B cell (primary cell): ENCODE data around the gene UBE2J1. TPM values are rescaled to one million over a fixed set of nuclear protein-coding genes. Genes with fewer than 3 reads are reported as not detected.

ENCODE experiments used
- ATAC-seq: fragments of 200-7000 bp; cut with Tn5 transposase; one replicate; pipeline ENCODE4 v1.10.0; 2021; ENCODE audit warnings: low read depth, mild to moderate bottlenecking, moderate number of reproducible peaks, moderate library complexity
- CTCF ChIA-PET: fragments of 350-600 bp; sonication (Branson Sonifier 250); formaldehyde crosslinking; loops from one replicate; lab custom pipeline; 2021; ENCODE audit warnings: antibody characterized with exemption, inconsistent platforms; lab: Charles Lee
- POLR2A ChIA-PET: fragments of 350-600 bp; sonication (Branson Sonifier 250); formaldehyde crosslinking; loops from one replicate; lab custom pipeline; 2021; ENCODE audit warnings: antibody characterized with exemption; lab: Charles Lee
- DNase-seq: peaks from one replicate; pipeline ENCODE4 v3.0.0; 2013
- H2AFZ ChIP-seq: 2 replicates; pipeline ENCODE4 v1.6.1; 2012; ENCODE audit warnings: mild to moderate bottlenecking, low read depth, low read length; ENCODE audit not compliant: insufficient read depth, poor library complexity, severe bottlenecking
- H3K27ac ChIP-seq, 2 donors: 1 replicate in 1 of 2; 2 replicates in 1 of 2; pipeline ENCODE4 v1.5.1; 2012 to 2013; ENCODE audit warnings: low read length in 2 of 2, mild to moderate bottlenecking in 2 of 2, moderate library complexity in 1 of 2
- H3K27me3 ChIP-seq, 4 experiments: fragments of 200-600 bp in 1 of 4; sonication (generic) in 1 of 4; replicated peaks in 1 of 4; 1 replicate in 2 of 4; 2 replicates in 2 of 4; pipeline versions ENCODE4 v1.6.1 to v1.7.0; 2013 to 2016; ENCODE audit warnings: low read length in 3 of 4, mild to moderate bottlenecking in 2 of 4, mixed read lengths in 1 of 4, moderate library complexity in 1 of 4; ENCODE audit not compliant: insufficient read depth in 4 of 4, control insufficient read depth in 3 of 4; ENCODE audit errors: control extremely low read depth in 1 of 4
- H3K36me3 ChIP-seq, 2 experiments: replicated peaks in 1 of 2; 1 replicate in 1 of 2; 2 replicates in 1 of 2; pipeline versions ENCODE4 v1.6.1 to v1.7.1; 2013; ENCODE audit warnings: low read length in 1 of 2; ENCODE audit not compliant: insufficient read depth in 2 of 2, control insufficient read depth in 1 of 2; ENCODE audit errors: control extremely low read depth in 1 of 2, extremely low read depth in 1 of 2
- H3K4me1 ChIP-seq, 2 donors: fragments of 200-600 bp in 1 of 2; sonication (generic) in 1 of 2; 1 replicate in 1 of 2; 2 replicates in 1 of 2; pipeline versions ENCODE4 v1.5.1 to v1.6.1; 2013 to 2017; ENCODE audit warnings: low read length in 2 of 2; ENCODE audit not compliant: control insufficient read depth in 2 of 2, insufficient read depth in 2 of 2
- H3K4me2 ChIP-seq: replicated peaks from 2 replicates; pipeline ENCODE3; 2012; ENCODE audit warnings: mild to moderate bottlenecking, low read depth, low read length; ENCODE audit not compliant: poor library complexity, severe bottlenecking
- H3K4me3 ChIP-seq, 5 experiments: fragments of 200-600 bp in 1 of 5; sonication (generic) in 1 of 5; 1 replicate in 3 of 5; 2 replicates in 2 of 5; pipeline versions ENCODE4 v1.5.1 to v1.7.0; 2011 to 2016; ENCODE audit warnings: low read length in 4 of 5, mild to moderate bottlenecking in 4 of 5, low read depth in 2 of 5, control low read depth in 1 of 5, moderate library complexity in 1 of 5; ENCODE audit not compliant: insufficient read depth in 1 of 5; ENCODE audit errors: control extremely low read depth in 1 of 5, extremely low read depth in 1 of 5
- H3K79me2 ChIP-seq: fragments of 200-600 bp; sonication (generic); one replicate; pipeline ENCODE4 v1.6.0; 2016; ENCODE audit warnings: low read length; ENCODE audit not compliant: control insufficient read depth, insufficient read depth
- H3K9ac ChIP-seq: fragments of 200-600 bp; sonication (generic); 2 replicates; pipeline ENCODE4 v1.6.1; 2017; ENCODE audit warnings: mild to moderate bottlenecking, low read length, moderate library complexity
- H3K9me3 ChIP-seq, 3 donors: one replicate each; pipeline versions ENCODE4 v1.6.1 to v1.7.1; 2013; ENCODE audit warnings: low read length in 2 of 3; ENCODE audit not compliant: control insufficient read depth in 2 of 3, insufficient read depth in 1 of 3; ENCODE audit errors: control extremely low read depth in 1 of 3
- H4K20me1 ChIP-seq: 2 replicates; pipeline ENCODE4 v1.6.0; 2012; ENCODE audit warnings: mild to moderate bottlenecking, low read length; ENCODE audit not compliant: insufficient read depth, control insufficient read depth, poor library complexity, severe bottlenecking
- H3K27ac Mint-ChIP-seq: one replicate; pipeline ENCODE4 v1.8.0; 2021; ENCODE audit warnings: mixed read lengths
- H3K27me3 Mint-ChIP-seq: one replicate; pipeline ENCODE4 v1.8.0; 2021; ENCODE audit warnings: mixed read lengths
- H3K4me1 Mint-ChIP-seq: one replicate; pipeline ENCODE4 v1.8.0; 2021; ENCODE audit warnings: mixed read lengths
- H3K4me3 Mint-ChIP-seq: one replicate; pipeline ENCODE4 v1.8.0; 2021; ENCODE audit warnings: mixed read lengths
- H3K9me3 Mint-ChIP-seq: one replicate; pipeline ENCODE4 v1.8.0; 2022; ENCODE audit warnings: mixed read lengths; ENCODE audit not compliant: insufficient read depth
- CTCF ChIP-seq: fragments of 200-600 bp; IDR thresholded peaks from one replicate; pipeline ENCODE4 v1.8.0; 2022; ENCODE audit warnings: antibody characterized with exemption, mild to moderate bottlenecking
- EZH2 ChIP-seq: IDR thresholded peaks from 2 replicates; pipeline ENCODE4 v1.6.1; 2012; ENCODE audit warnings: borderline replicate concordance, low read depth, mild to moderate bottlenecking, moderate library complexity, low read length; ENCODE audit not compliant: insufficient read depth, poor library complexity, severe bottlenecking
- WGBS: methylation state at CpG from one replicate; pipeline ENCODE4 v1.1.5; 2013; ENCODE audit warnings: missing lambda C conversion rate; ENCODE audit not compliant: insufficient coverage; 5-methylcytosine and 5-hydroxymethylcytosine counted together
- intact Hi-C: fragments of 100-400 bp; cut with micrococcal nuclease; formaldehyde crosslinking; loops from one replicate; pipeline ENCODE4 v1.10.0; 2022
- polyA plus RNA-seq: library from polyadenylated mRNA; depleted of rRNA; stranded (reverse); fragments of >200 nt; gene quantifications from 2 replicates; pipeline ENCODE4 v1.2.3, GENCODE V29; 2012
- total RNA-seq, 2 donors: library from RNA; stranded (reverse); fragments of 120-200 nt in 1 of 2; gene quantifications; 1 replicate in 1 of 2; 2 replicates in 1 of 2; pipeline versions ENCODE4 v1.2.3 to v1.2.4, GENCODE V29; 2013 to 2022

Gene UBE2J1
- total and polyA plus RNA-seq, 2 donors (not counting 1 experiment from before 2014, with no cell fraction given), result 31.1 to 55.6 TPM

GRCh38 chr6:89393659-89394058, 41.1 kb upstream of the UBE2J1 start:
- H3K27ac Mint-ChIP-seq, result no peak overlapping the region
- CTCF ChIA-PET, result no interaction called here
- Histone ChIP-seq H3K4me1 (no peaks in the 10 kb centered on the region), H3K4me2 (no peak overlapping the region), H3K79me2 (no peaks in the 10 kb centered on the region), H3K27ac (no peak overlapping the region), H3K9ac (no peak overlapping the region), H3K36me3 (no peaks in the 10 kb centered on the region), H2AFZ (no peak overlapping the region), H3K4me3 (no peak overlapping the region), H4K20me1 (no peaks in the 10 kb centered on the region), H3K9me3 (peaks cover 2 to 8% (median 7%) of the 10 kb centered on the region in 3 donors), H3K27me3 (peaks cover 0 to 4% (median 0%) of the 10 kb centered on the region in 4 experiments)
- POLR2A ChIA-PET, result no interaction called here
- WGBS, result no CpG with 5 or more reads among the region's 1 CpG
- peaks cover 5% of the 10 kb centered on the region for H3K9me3 Mint-ChIP-seq
- DNase-seq, result no peak
- TF ChIP-seq CTCF (no peak), EZH2 (no peak)
- intact Hi-C loops, result no loop called here
- no peaks in the 10 kb centered on the region for H3K4me1 Mint-ChIP-seq
- H3K4me3 Mint-ChIP-seq, result no peak overlapping the region
- H3K27me3 Mint-ChIP-seq, result peaks cover 7% of the 10 kb centered on the region
- no peak for ATAC-seq

- DNase-seq (no peak), ATAC-seq (no peak)
- Histone ChIP-seq H2AFZ (no peak overlapping the region), H3K27ac (no peak overlapping the region), H3K4me1 (peaks cover 3 to 4% of the 10 kb centered on the region in 2 donors), H3K36me3 (no peaks in the 10 kb centered on the region), H3K9ac (no peak overlapping the region), H3K27me3 (peaks cover 0 to 7% (median 5%) of the 10 kb centered on the region in 4 experiments), H3K79me2 (no peaks in the 10 kb centered on the region), H4K20me1 (no peaks in the 10 kb centered on the region), H3K4me3 (no peak overlapping the region), H3K4me2 (no peak overlapping the region), H3K9me3 (peaks cover 2 to 8% (median 7%) of the 10 kb centered on the region in 3 donors)
- ChIA-PET POLR2A (no interaction called here), CTCF (no interaction called here)
- H3K4me1 Mint-ChIP-seq, result peaks cover 3% of the 10 kb centered on the region
- peaks cover 7% of the 10 kb centered on the region for H3K27me3 Mint-ChIP-seq
- peaks cover 5% of the 10 kb centered on the region for H3K9me3 Mint-ChIP-seq
- intact Hi-C loops, result no loop called here
- TF ChIP-seq EZH2 (no peak), CTCF (no peak)
- H3K27ac Mint-ChIP-seq, result no peak overlapping the region
- H3K4me3 Mint-ChIP-seq, result no peak overlapping the region
Observed at GRCh38 chr6:89392823-89393222, 40.3 kb upstream of the UBE2J1 start.
